HG03558 (cell line): ENCODE results near the gene SMYD3.

ENCODE experiments used
- ATAC-seq: cut with Tn5 transposase; IDR thresholded peaks from one replicate; pipeline ENCODE4 v1.9.1; 2021; ENCODE audit warnings: moderate number of reproducible peaks; ENCODE audit not compliant: unreplicated experiment; ENCODE audit errors: extremely low read depth

SMYD3 gene

GRCh38 chr1:246517391-246517790 lies 10.3 kb upstream of the SMYD3 start:
- no peak for ATAC-seq

GRCh38 chr1:246516126-246516525 lies 9.0 kb upstream of the SMYD3 start:
- ATAC-seq: no peak

- no peak for ATAC-seq
Measured at GRCh38 chr1:246515390-246516005, 8.4 kb upstream of the SMYD3 start.

- ATAC-seq: no peak
Measured at GRCh38 chr1:246513619-246514343, 6.7 kb upstream of the SMYD3 start.

GRCh38 chr1:246513041-246513440 lies 6.0 kb upstream of the SMYD3 start:
- no peak for ATAC-seq

- ATAC-seq: no peak
Measured at GRCh38 chr1:246512635-246513034, 5.6 kb upstream of the SMYD3 start.

- ATAC-seq: no peak
Measured at GRCh38 chr1:246512230-246512629, 5.2 kb upstream of the SMYD3 start.

GRCh38 chr1:246511203-246511602 lies 4.1 kb upstream of the SMYD3 start:
- no peak for ATAC-seq

GRCh38 chr1:246510147-246511030 lies 3.3 kb upstream of the SMYD3 start:
- ATAC-seq: no peak

- ATAC-seq: no peak
Measured at GRCh38 chr1:246508897-246509688, 2.0 kb upstream of the SMYD3 start.

- ATAC-seq: no peak
Measured at GRCh38 chr1:246506367-246506673, 759 bp downstream of the SMYD3 start.

- ATAC-seq: no peak
Measured at GRCh38 chr1:246503341-246503740, 3.7 kb downstream of the SMYD3 start.

- ATAC-seq: no peak
Measured at GRCh38 chr1:246497331-246497915, 9.7 kb downstream of the SMYD3 start.

- ATAC-seq: no peak
Measured at GRCh38 chr1:246492611-246493245, 14.4 kb downstream of the SMYD3 start.

GRCh38 chr1:246491551-246492053 lies 15.5 kb downstream of the SMYD3 start:
- no peak for ATAC-seq

GRCh38 chr1:246488674-246489073 lies 18.4 kb downstream of the SMYD3 start:
- no peak for ATAC-seq

GRCh38 chr1:246483569-246483933 lies 23.5 kb downstream of the SMYD3 start:
- no peak for ATAC-seq

GRCh38 chr1:246482805-246483568 lies 24.1 kb downstream of the SMYD3 start:
- no peak for ATAC-seq

- no peak for ATAC-seq
Measured at GRCh38 chr1:246479061-246479460, 28.0 kb downstream of the SMYD3 start.
